Fibroblast of skin of right quadriceps (primary cell): Measurements from ENCODE around the gene TBC1D22A.

Source experiments
- DNase-seq: peaks from one replicate; pipeline ENCODE4 v3.0.0-alpha.2; 2013

The TBC1D22A gene

DNA sequence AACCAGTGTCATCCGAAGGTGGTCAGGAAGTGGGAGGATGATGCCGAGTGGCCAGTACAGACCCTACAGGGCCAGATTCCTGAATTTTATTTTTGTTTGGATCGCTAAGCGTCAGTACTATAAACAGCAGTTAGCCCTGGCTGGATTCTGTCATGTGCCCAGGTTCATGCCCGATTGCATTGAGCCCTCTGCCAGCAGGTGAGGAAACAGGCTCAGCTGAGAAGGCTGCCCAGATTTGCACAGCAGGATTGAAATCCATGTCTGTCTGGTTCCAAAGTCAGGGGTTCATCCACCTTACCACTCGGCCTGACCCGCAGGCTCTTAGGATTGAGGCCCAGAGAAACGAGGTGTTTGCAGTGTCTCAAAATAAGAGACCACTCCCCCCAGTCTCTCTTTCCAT is 9.1 kb upstream of the TBC1D22A start:
- DNase-seq, result no peak

DNA sequence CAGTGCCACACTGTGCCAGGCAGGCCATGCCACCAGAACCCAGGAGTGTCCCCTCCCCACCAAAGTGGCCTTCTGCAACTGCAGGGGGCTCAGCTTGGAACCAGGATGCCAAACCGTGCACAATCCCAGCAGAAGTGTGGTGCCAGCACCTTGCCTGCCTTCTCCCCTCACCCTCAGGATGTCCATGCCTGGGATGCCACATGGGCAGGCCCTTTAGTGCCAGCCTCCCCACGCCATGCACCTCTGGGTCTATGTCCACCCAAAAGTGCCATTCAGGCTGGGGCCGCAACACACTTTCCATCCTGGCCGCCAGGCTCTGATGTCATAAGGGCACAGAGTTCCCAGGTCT is 8.7 kb upstream of the TBC1D22A start:
- no peak for DNase-seq

DNA sequence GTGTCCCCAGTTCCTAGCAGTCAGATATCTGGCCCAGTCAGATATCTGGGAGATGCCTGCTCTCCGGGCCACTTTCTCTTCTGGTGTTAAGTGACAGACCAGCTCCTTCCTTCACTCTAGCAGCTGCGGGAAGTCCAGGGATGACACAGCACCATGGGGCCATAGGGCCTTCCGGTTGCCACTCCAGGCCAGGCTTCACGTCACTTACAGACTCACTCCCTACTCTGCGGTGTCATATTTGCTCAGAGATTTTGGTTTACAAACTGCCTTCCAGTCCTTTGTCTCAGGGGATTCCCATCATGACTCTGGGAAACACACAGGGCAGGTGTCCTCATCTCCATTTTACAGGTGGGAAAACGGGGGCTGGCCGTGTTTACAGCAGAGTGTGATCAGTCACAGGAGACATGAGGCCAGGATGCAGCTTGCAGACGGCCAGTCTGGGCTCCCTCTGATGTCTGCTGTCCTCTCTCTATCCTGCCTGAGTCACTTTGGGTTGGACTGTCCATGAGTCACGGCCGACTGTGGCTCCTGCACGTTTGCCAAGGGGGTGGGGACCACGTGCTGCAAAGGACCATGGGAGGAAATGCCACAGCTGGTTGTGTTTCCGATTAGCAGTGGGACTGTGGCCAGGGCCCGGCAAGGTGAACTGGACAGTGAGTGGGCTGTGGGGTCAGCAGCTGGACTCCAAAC is 8.2 kb upstream of the TBC1D22A start:
- DNase-seq, result peak; percentile 97

GRCh38 chr22:46754826-46755225 is 7.6 kb upstream of the TBC1D22A start:
- no peak for DNase-seq

- no peak for DNase-seq
These were observed 6.9 kb upstream of the TBC1D22A start for GRCh38 chr22:46755525-46755924.

DNA sequence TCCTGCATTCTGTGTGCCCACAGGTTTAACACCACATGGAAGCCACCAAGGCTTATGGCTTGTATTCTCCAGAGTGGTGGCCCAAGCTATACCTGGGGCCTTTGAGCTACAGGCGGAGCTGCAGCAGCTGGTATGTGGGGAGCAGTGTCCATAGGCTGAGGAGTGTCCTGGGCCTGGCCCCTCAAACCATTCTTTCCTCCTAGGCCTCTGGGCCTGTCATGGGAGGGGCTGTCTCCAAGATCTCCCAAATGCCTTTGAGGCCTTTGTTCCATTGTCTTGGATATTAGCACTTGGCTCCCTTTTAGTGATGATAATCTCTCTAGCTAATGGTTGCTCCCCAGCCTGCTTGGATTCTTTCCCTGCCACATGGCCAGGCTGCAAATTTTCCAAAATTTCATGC is 6.4 kb upstream of the TBC1D22A start:
- DNase-seq, result no peak

- DNase-seq, result no peak
These were observed 5.3 kb upstream of the TBC1D22A start for GRCh38 chr22:46757104-46757503.

- DNase-seq, result no peak
These were observed 4.3 kb upstream of the TBC1D22A start for GRCh38 chr22:46758121-46758520.

GRCh38 chr22:46758867-46759290 is 3.6 kb upstream of the TBC1D22A start:
- peak; percentile 45 for DNase-seq

- DNase-seq, result no peak
These were observed 1.4 kb upstream of the TBC1D22A start for GRCh38 chr22:46761017-46761416.

DNA sequence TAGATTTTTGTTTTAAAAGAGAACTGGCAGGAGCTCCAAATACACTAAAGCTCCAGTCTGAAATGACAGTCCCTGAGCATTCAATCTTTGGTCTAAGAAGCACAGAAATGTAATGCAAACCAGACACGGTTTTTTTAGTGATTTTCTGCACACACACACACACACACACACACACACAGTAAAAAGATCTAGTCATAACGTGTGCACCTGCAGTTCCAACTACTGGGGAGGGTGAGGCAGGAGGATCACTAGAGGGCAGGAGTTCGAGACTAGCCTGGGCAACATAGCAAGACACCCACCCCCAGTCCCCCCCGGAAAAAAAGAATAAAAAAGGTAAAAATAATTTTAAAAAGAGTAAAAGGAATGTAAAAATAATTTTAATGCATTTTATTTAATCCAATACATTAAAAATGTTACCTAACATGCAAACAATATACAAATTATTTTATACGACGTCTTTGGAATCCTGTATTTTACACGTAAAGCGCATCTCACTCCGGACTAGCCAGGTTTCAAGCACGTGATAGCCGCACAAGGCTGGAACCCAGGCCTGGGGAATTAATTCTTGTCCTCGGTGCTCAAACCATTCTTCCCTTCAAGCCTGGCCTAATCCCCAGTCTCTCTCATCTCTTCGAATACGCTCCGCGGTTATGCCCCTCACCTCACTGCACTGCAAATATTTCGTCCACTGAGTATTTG is 762 bp upstream of the TBC1D22A start:
- no peak for DNase-seq

DNA sequence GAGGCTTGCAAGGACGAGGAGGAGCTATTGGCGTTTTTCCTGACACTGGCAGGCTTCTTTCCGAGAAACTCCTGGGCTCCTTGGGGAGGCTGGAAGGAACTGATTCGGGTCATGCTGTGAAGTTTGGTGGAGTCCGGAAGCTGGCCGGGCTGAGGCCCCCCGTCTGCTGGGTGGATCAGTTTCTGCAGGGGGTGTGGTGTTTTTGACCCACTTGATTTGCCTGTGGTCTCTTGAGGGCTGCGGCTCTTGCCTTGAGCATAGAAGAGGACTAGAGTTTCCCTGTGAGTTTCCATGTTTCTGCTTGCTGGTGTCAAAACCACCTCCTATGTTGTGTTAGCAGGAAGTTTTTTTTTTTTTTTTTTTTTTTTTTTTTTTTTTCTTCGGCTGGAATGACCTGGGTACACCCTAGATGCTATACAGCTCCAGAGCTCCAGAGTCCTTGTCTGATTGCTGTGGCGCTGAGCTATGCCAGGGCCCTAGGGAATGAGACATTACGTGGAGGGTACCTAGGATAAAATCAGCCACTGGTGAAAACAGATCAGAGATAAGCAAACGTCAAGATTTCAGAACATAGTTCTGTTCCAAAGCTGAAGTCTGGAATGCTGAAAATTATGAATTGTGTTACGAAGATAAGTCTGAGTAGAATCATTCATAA is 728 bp downstream of the TBC1D22A start:
- DNase-seq, result no peak

DNA sequence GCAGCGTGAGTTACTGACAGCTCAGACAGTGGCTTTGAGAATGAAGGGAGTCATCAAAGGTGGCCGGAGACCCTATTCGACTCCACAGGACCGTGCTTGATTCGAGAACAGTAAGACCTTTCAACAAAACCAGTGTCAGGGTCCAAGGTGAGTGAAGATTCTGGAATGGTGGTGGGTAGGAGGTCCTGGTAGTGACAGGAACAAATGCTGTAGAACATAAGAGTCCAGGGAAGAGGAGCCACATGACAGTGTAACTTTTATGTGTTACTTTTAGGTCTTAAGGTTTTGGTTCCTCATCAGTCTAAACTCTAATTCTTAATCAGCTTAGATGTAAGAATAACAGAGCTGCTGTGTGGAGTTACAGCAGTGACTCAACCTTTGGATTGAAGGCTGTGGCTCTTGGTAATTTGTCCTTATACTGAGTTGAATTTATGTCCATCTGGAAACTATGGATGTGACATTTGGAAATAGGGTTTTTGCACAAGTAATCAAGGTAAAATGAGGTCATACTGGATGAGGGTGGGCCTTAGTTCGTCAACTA is 1.8 kb downstream of the TBC1D22A start:
- no peak for DNase-seq

- DNase-seq, result no peak
These were observed 2.5 kb downstream of the TBC1D22A start for GRCh38 chr22:46764779-46765485.

DNA sequence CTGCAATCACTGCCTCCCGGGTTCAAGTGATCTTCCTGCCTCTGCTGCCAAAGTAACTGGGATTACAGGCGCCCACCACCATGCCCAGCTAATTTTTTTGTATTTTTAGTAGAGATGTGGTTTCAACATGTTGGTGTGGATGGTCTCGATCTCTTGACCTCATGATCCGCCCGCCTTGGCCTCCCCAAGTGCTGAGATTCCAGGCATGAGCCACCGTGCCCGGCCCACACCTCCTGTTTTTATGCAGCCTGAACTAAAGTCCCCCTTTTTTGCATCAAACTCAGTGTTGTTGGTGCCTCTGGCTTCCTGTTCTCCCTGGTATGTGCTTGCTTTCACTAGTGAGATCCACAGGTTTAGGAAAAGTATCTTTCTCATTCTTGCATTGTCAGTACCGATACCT is 4.2 kb downstream of the TBC1D22A start:
- no peak for DNase-seq

DNA sequence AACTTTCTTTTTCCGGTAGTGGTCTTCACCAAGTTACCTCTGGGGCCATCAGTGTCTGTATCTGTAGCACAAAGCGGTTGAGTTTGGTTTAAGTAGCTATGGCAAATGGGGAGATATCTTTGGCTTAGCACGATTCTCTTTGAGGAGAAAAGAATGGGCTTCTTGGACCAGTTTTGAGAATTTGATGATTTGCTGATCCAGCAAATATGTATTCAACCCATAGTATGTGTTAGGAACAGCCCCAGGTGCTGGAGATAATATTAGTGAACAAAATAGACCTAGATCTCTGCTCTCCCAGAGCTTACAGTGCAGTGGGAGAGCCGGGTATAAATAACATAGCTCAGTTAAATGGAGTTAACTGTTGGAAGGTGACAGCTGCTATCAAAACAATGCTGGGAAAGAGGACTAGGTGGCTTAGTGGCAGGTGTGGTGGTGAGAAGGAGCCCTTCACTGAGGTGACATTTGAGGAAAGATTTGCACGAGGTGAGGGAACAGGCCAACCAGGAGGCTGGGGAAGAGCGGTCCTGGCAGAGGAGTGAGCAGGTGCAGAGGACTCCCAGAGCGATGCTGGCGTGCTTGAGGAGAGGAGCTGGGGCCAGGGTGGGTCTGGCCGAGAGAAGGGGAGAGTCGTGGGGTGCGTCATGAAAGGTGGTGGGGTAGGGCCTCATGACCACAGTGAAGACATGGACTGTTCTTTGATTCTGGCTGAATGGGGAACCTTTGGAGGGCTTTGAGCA is 5.0 kb downstream of the TBC1D22A start:
- no peak for DNase-seq

DNA sequence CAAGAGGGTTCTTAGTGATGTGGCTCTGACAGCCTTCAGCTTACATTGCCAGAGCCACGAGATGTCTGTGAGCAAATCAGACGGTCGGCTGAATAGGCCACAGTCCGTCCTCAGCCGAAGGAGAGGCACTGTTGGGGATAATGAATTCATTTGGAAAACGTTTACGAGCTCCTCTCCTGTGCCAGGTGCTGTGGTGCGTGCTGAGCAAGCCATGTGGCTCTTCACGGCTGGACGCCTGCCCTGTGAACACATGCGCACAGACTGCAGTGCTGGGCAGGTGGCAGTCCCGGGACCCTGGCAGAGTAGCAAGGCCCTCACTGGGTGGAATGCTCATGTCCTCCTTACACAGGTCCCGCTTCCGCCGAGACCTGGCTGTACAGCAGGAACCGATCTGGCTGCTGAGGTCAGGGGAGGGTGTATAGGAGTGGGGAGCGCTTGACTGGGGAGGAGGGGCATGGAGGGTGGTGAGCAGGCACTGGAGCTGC is 6.8 kb downstream of the TBC1D22A start:
- DNase-seq, result no peak

DNA sequence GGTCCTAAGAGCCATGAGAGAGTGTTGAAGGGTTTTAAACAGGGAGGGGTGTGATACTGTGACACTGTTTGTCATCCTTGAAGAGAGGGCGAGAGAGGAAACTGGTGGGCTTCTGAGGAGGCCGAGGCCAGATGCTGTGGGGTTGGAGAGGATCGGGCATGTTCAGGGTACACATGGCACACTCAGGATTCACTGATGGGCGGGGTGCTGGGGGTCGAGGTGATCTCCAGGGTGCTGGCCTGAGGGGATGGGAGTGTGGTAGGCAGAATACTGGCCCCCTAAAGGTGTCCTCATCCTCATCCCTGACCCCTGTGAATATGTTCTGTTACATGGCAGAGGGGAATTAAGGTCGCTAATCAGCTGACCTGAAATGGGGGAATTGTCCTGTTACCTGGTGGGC is 7.3 kb downstream of the TBC1D22A start:
- no peak for DNase-seq

GRCh38 chr22:46770151-46770641 is 7.7 kb downstream of the TBC1D22A start:
- DNase-seq, result no peak

DNA sequence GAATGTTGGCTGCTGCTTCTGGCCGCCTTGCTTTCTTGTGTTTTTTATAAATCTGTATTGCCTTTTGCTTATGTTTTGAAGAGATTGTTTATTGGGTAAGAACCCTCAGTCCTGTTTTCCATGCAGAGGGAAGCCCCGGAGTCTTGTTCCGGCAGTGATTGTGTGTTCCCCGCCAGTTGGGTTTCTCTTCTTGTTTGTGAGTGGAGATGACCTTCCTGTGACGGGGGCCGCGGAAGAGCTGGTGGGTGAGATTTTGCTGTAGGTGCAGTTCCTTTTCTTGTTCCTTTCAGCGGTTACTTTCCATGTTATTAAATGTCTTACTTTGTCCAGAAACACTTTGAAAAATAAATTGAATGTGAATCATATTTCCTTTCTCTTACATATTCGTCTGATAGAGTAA is 8.3 kb downstream of the TBC1D22A start:
- DNase-seq, result no peak

DNA sequence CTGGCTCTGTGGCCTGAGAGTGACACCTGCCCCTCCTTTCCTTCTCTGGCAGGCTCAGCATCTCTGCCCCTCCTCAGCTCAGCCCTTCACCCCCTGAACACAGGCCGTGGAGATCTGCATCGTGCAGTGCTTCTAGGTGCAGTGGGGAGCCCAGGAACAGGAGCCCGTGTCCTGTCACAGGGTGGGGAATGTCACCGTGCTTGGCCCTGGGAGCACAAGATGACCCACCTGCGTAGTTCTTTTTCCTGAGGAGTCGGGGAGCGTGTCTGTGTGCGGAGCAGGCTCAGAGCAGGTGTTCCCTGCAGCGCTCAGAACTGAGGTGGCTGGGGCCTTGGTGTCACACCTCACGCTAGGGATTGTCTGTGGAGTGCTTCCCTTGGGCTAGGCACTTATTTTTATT is 10.6 kb downstream of the TBC1D22A start:
- DNase-seq, result no peak

DNA sequence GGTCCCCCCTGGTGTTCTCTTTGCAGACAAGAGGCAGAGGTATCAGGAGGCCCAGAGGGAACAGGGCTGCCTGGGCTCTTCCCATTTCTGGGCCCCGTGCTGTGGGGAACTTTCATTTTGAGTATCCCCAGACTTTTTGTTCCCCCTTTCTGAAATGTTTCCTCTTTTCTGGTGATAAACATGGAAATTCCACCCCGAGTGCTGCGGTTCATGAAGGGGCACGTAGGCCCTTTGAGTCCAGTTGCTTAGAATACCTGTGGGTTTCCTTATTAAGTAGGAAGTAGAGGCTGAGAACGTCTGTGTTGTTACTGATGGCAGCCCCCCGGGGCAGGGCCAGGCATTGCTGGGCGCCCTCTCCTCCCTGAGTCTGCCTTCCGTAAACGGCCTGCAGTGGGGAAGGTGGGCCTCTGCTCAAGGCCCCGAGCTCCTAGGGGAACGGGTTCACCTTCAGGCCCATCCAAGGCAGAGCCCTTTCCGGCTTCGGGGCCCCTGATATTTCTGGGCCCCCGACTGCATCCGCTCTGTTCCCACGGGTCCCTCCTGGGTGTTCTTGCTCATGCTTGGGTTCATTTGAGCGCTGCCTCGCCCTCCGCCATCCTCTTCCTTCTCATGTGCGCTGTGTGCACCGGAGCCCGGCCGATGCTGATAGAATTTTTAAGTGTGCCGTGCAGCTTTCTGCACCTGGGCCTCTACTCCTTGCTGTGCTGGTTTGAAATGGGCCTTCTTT is 12.0 kb downstream of the TBC1D22A start:
- no peak for DNase-seq
